ENCODE measurements around the gene MSTN.

DNA sequence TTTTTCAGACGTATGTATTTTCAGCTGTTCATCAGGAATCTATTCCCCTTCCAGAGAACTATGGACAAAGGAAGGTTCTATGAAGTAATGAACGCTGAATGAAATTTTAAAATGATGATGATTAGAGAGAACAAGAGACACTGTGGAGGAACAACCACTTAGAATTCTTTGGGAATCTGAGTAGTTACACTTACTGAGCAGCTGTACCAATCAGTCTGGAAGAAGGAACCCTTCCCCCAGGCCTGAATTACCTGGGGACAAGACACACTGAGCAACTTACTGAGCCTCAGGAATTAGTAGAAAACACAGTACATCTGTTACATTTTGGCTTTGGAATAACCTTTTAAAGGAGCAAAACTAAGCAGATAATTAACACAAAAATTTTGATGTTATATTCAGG, 1.9 kb downstream of the MSTN start:
- TF ChIP-seq, protein P1, sequence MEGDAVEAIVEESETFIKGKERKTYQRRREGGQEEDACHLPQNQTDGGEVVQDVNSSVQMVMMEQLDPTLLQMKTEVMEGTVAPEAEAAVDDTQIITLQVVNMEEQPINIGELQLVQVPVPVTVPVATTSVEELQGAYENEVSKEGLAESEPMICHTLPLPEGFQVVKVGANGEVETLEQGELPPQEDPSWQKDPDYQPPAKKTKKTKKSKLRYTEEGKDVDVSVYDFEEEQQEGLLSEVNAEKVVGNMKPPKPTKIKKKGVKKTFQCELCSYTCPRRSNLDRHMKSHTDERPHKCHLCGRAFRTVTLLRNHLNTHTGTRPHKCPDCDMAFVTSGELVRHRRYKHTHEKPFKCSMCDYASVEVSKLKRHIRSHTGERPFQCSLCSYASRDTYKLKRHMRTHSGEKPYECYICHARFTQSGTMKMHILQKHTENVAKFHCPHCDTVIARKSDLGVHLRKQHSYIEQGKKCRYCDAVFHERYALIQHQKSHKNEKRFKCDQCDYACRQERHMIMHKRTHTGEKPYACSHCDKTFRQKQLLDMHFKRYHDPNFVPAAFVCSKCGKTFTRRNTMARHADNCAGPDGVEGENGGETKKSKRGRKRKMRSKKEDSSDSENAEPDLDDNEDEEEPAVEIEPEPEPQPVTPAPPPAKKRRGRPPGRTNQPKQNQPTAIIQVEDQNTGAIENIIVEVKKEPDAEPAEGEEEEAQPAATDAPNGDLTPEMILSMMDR (IDR thresholded peaks at IDR 0.05), result no peak
- TF ChIP-seq POLR2AphosphoS5 (IDR thresholded peaks at IDR 0.05) (no peak), EP300 (IDR thresholded peaks at IDR 0.05; ENCODE audit: low read depth) (no peak), POLR2A (IDR thresholded peaks at IDR 0.05) (no peak)

Measured in transverse colon (tissue), 4 donors.